Activated naive CD4-positive, alpha-beta T cell treated with anti-CD3 and anti-CD28 coated beads, Interleukin-2, amount 50 U/mL, for 24 hours (primary cell): ENCODE measurements around the gene FAM3B.
"Not testable (repeated sequence)": the region's sequence is repeated elsewhere in the genome, so short reads cannot be mapped to it uniquely, and the experiment has no call there.

ENCODE experiments used
- H3K27ac Mint-ChIP-seq: one replicate; pipeline ENCODE4 v1.8.0; 2021; ENCODE audit warnings: mild to moderate bottlenecking, mixed read lengths
- H3K27me3 Mint-ChIP-seq: one replicate; pipeline ENCODE4 v1.8.0; 2021; ENCODE audit warnings: mixed read lengths
- H3K36me3 Mint-ChIP-seq: one replicate; pipeline ENCODE4 v1.8.0; 2021; ENCODE audit warnings: mixed read lengths
- H3K4me1 Mint-ChIP-seq: one replicate; pipeline ENCODE4 v1.8.0; 2021; ENCODE audit warnings: mixed read lengths
- H3K4me3 Mint-ChIP-seq: one replicate; pipeline ENCODE4 v1.8.0; 2021; ENCODE audit warnings: mild to moderate bottlenecking, mixed read lengths
- H3K9me3 Mint-ChIP-seq: one replicate; pipeline ENCODE4 v1.8.0; 2021; ENCODE audit warnings: mixed read lengths

The FAM3B gene

GRCh38 chr21:41307219-41307618 lies 9.4 kb upstream of the FAM3B start:
- Mint-ChIP-seq H3K4me1 (no peaks in the 10 kb centered on the region), H3K9me3 (no peaks in the 10 kb centered on the region), H3K27me3 (peaks cover 3% of the 10 kb centered on the region), H3K4me3 (no peak overlapping the region), H3K27ac (no peak overlapping the region), H3K36me3 (no peaks in the 10 kb centered on the region)

GRCh38 chr21:41313285-41314164 lies 3.1 kb upstream of the FAM3B start:
- peaks cover 30% of the 10 kb centered on the region for H3K27me3 Mint-ChIP-seq
- H3K36me3 Mint-ChIP-seq, H3K4me1 Mint-ChIP-seq, H3K9me3 Mint-ChIP-seq, H3K4me3 Mint-ChIP-seq, H3K27ac Mint-ChIP-seq: not testable (repeated sequence)

DNA sequence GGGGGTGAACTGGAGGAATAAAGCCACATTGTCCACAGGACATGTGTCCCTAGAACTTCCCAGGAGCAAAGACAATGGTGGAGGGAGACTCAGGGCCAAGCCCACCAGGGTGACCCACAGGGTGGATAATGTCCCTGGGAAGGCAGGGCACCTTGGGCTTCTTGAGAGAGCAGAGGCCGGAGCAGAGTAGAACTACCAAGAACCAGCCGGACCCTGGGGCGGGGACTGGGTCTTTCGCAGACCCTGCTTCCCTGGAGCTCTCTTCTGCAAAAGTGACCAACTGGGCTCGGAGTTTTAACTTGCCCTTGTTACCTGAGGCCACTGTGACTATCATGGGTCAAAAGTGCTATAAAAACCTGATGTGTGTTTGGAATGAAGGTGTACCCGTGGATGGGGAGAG lies 875 bp upstream of the FAM3B start:
- H3K36me3 Mint-ChIP-seq, result no peaks in the 10 kb centered on the region
- H3K4me3 Mint-ChIP-seq, result peak overlapping the region; percentile 4
- no peak overlapping the region for H3K27ac Mint-ChIP-seq
- peaks cover 29% of the 10 kb centered on the region for H3K27me3 Mint-ChIP-seq
- peaks cover 8% of the 10 kb centered on the region for H3K4me1 Mint-ChIP-seq
- no peaks in the 10 kb centered on the region for H3K9me3 Mint-ChIP-seq

DNA sequence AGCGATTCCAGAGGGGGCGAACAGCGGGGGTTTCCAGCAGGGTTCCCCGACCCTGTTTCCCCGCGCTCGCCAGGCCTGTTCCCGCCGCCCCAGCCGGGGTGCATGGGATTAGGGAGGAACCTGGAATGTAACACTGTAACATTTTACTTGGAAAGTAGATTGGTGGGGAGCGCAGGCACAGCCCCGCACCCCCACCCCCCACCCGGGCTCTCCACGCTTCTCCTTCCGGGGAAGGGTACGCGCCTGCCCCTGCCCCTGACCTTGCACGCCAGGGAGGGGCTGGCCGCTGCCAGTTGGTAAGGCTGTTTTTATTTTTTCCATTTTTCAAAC lies 427 bp downstream of the FAM3B start:
- H3K9me3 Mint-ChIP-seq, result no peaks in the 10 kb centered on the region
- H3K27me3 Mint-ChIP-seq, result peaks cover 29% of the 10 kb centered on the region
- peak overlapping the region; percentile 50 for H3K4me3 Mint-ChIP-seq
- peaks cover 20% of the 10 kb centered on the region for H3K4me1 Mint-ChIP-seq
- no peaks in the 10 kb centered on the region for H3K36me3 Mint-ChIP-seq
- no peak overlapping the region for H3K27ac Mint-ChIP-seq

DNA sequence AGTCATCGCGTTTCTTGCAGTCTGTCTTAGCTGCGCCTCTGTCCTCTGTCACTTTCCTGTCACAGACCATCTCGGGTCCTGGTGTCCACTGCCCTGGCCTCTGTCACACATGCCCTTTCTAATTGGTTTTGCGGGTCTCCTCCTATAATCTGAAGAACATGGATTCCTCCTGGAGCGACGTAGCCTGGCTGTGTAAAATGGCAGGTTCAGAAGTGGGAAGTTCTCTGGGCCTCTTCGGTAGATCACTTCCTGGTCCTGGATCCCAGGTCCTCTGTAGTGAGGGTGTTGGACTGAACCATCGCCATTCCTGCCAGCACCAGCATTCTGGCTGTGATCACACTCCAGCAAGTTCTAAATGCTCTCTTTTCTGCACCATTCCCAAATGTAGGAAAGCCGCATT lies 857 bp downstream of the FAM3B start:
- H3K4me3 Mint-ChIP-seq, result peak overlapping the region; percentile 50
- H3K9me3 Mint-ChIP-seq, result no peaks in the 10 kb centered on the region
- peaks cover 29% of the 10 kb centered on the region for H3K27me3 Mint-ChIP-seq

DNA sequence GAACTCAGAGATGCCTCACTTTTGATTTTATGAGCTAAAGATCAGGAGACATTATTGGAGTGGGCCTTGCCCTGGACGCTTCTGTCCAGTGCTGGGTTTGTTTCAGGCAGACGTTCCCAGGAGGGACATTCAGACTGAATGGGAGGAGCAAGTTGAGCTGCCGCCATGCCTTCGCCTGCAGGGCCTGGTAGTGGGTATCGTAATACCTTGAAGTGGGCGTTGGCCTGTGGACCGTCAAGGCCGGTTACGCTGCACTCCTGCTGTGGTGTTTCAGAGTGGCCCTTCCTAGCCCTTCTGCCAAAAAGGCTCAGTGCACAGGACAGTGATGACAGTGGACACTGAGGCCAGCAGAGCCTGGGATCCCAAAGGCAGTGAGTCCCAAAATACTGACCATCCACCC lies 1.6 kb downstream of the FAM3B start:
- no peak overlapping the region for H3K4me3 Mint-ChIP-seq
- no peak overlapping the region for H3K27ac Mint-ChIP-seq
- H3K9me3 Mint-ChIP-seq, result no peaks in the 10 kb centered on the region
- H3K36me3 Mint-ChIP-seq, result no peaks in the 10 kb centered on the region
- H3K4me1 Mint-ChIP-seq, result peaks cover 20% of the 10 kb centered on the region
- H3K27me3 Mint-ChIP-seq, result peaks cover 29% of the 10 kb centered on the region

More for the DNA sequence above, 857 bp downstream of the FAM3B start:
- H3K4me1 Mint-ChIP-seq, result peaks cover 20% of the 10 kb centered on the region
- H3K36me3 Mint-ChIP-seq, result no peaks in the 10 kb centered on the region
- no peak overlapping the region for H3K27ac Mint-ChIP-seq

- Mint-ChIP-seq H3K27ac (no peak overlapping the region), H3K36me3 (no peaks in the 10 kb centered on the region), H3K27me3 (peaks cover 29% of the 10 kb centered on the region), H3K4me1 (peaks cover 20% of the 10 kb centered on the region), H3K4me3 (no peak overlapping the region), H3K9me3 (no peaks in the 10 kb centered on the region)
Observed at GRCh38 chr21:41319273-41319672, 2.7 kb downstream of the FAM3B start.

- no peaks in the 10 kb centered on the region for H3K36me3 Mint-ChIP-seq
- H3K27ac Mint-ChIP-seq, result peak overlapping the region; percentile 1
- peaks cover 11% of the 10 kb centered on the region for H3K27me3 Mint-ChIP-seq
- H3K9me3 Mint-ChIP-seq, result no peaks in the 10 kb centered on the region
- peaks cover 16% of the 10 kb centered on the region for H3K4me1 Mint-ChIP-seq
- H3K4me3 Mint-ChIP-seq, result no peak overlapping the region
Observed at GRCh38 chr21:41321211-41321907, 4.8 kb downstream of the FAM3B start.

- Mint-ChIP-seq H3K4me3 (no peak overlapping the region), H3K4me1 (peaks cover 16% of the 10 kb centered on the region), H3K36me3 (no peaks in the 10 kb centered on the region), H3K27ac (peak overlapping the region; percentile 1), H3K9me3 (no peaks in the 10 kb centered on the region), H3K27me3 (peaks cover 11% of the 10 kb centered on the region)
Observed at GRCh38 chr21:41321908-41322495, 5.4 kb downstream of the FAM3B start.

GRCh38 chr21:41322496-41323382 lies 6.1 kb downstream of the FAM3B start:
- no peaks in the 10 kb centered on the region for H3K36me3 Mint-ChIP-seq
- H3K27ac Mint-ChIP-seq, result no peak overlapping the region
- H3K27me3 Mint-ChIP-seq, result peaks cover 7% of the 10 kb centered on the region
- H3K4me1 Mint-ChIP-seq, result peaks cover 12% of the 10 kb centered on the region
- no peaks in the 10 kb centered on the region for H3K9me3 Mint-ChIP-seq
- H3K4me3 Mint-ChIP-seq, result no peak overlapping the region

DNA sequence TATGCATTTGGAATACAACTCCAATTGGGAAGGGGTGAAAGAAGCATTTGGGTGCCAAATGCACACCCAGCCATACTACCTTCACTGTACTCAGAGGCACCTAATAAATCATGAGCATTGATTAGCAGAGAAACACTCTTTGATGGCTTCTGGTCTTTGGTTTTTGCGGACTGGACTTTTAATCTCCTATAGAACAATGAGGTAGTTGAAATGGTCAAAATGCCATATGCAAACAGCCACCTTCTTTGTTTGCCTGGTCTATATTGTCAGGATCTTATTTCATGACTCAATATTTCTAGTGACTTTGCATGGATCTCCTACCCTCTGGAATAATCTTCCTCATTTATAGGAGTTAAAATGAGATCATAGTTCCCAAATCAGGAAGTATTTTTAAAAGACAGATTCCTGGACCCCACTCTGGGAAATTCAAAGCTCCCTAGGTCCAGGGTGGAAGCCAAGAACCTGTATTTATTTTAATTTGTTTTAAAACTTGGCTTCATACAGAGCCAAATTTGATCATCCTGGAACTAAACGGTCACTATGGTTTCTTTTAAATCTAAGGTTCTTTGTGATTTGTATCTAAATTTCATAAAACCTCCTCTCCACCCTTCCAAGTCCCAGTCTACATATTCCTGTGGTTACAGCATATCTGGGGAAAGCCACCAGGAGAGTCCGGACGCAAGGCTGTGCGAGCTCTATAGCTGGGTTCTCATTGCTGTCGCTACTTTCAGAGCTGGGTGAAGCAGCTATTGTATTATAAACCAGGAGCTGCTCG lies 8.7 kb downstream of the FAM3B start:
- Mint-ChIP-seq H3K27me3 (no peaks in the 10 kb centered on the region), H3K4me3 (no peak overlapping the region), H3K9me3 (no peaks in the 10 kb centered on the region), H3K27ac (peak overlapping the region; percentile 39), H3K4me1 (peaks cover 12% of the 10 kb centered on the region), H3K36me3 (no peaks in the 10 kb centered on the region)

- Mint-ChIP-seq H3K4me3 (no peak overlapping the region), H3K27me3 (no peaks in the 10 kb centered on the region), H3K27ac (no peak overlapping the region), H3K9me3 (no peaks in the 10 kb centered on the region), H3K4me1 (peaks cover 5% of the 10 kb centered on the region), H3K36me3 (no peaks in the 10 kb centered on the region)
Observed at GRCh38 chr21:41326414-41327080, 9.9 kb downstream of the FAM3B start.

GRCh38 chr21:41327753-41328152 lies 11.2 kb downstream of the FAM3B start:
- no peaks in the 10 kb centered on the region for H3K27me3 Mint-ChIP-seq
- peaks cover 1% of the 10 kb centered on the region for H3K36me3 Mint-ChIP-seq
- H3K27ac Mint-ChIP-seq, result peak overlapping the region; percentile 2
- H3K4me3 Mint-ChIP-seq, result no peak overlapping the region
- H3K9me3 Mint-ChIP-seq, result no peaks in the 10 kb centered on the region
- no peaks in the 10 kb centered on the region for H3K4me1 Mint-ChIP-seq
